Measurements from ENCODE around the gene CLEC11A.

Gene CLEC11A

GRCh38 chr19:50706387-50706786, 16.8 kb upstream of the CLEC11A start:
- TF ChIP-seq CTCF (IDR thresholded peaks at IDR 0.05; ENCODE audit: low read depth, low read length) = no peak
- H3K4me3 ChIP-seq (ENCODE audit: low read depth, low read length) = no peak overlapping the region

- no peak overlapping the region for H3K4me3 ChIP-seq (ENCODE audit: low read depth, low read length)
- TF ChIP-seq CTCF (IDR thresholded peaks at IDR 0.05; ENCODE audit: low read depth, low read length) = no peak
These were observed 14.8 kb upstream of the CLEC11A start for GRCh38 chr19:50708179-50708879.

- H3K4me3 ChIP-seq (ENCODE audit: low read depth, low read length) = no peak overlapping the region
- peak; percentile 8; the same call in 1 of the 2 replicates for TF ChIP-seq CTCF (IDR thresholded peaks at IDR 0.05; ENCODE audit: low read depth, low read length)
These were observed 13.1 kb upstream of the CLEC11A start for GRCh38 chr19:50710094-50710493.

GRCh38 chr19:50710612-50711011, 12.6 kb upstream of the CLEC11A start:
- TF ChIP-seq CTCF (IDR thresholded peaks at IDR 0.05; ENCODE audit: low read depth, low read length) = no peak
- no peak overlapping the region for H3K4me3 ChIP-seq (ENCODE audit: low read depth, low read length)

GRCh38 chr19:50711196-50711595, 12.0 kb upstream of the CLEC11A start:
- no peak overlapping the region for H3K4me3 ChIP-seq (ENCODE audit: low read depth, low read length)
- TF ChIP-seq CTCF (IDR thresholded peaks at IDR 0.05; ENCODE audit: low read depth, low read length) = no peak

GRCh38 chr19:50711805-50712204, 11.4 kb upstream of the CLEC11A start:
- TF ChIP-seq CTCF (IDR thresholded peaks at IDR 0.05; ENCODE audit: low read depth, low read length) = no peak
- H3K4me3 ChIP-seq (ENCODE audit: low read depth, low read length) = no peak overlapping the region

GRCh38 chr19:50712833-50713232, 10.3 kb upstream of the CLEC11A start:
- TF ChIP-seq CTCF (IDR thresholded peaks at IDR 0.05; ENCODE audit: low read depth, low read length) = no peak
- H3K4me3 ChIP-seq (ENCODE audit: low read depth, low read length) = no peak overlapping the region
